A549 (cell line): ENCODE results near the gene CLCN7. TPM values are rescaled to one million over a fixed set of nuclear protein-coding genes. Genes with fewer than 3 reads are reported as not detected.

Source experiments
- ATAC-seq, 2 experiments: fragments of 200-7000 bp in 1 of 2; fragments of >200 bp in 1 of 2; cut with Nextera tagmentation in 1 of 2; cut with Tn5 transposase in 1 of 2; 3 replicates each; pipeline versions ENCODE4 v1.8.0 to v1.9.1; 2018 to 2020; ENCODE audit warnings: mild to moderate bottlenecking in 1 of 2, moderate library complexity in 1 of 2
- CTCF ChIA-PET: fragments of 300-600 bp; sonication (Branson Sonifier 250); formaldehyde crosslinking; extraction: SDS; loops from one replicate; lab custom pipeline; 2021; ENCODE audit warnings: antibody characterized with exemption, inconsistent platforms; lab: Yijun Ruan, JAX
- POLR2A ChIA-PET: fragments of 350-600 bp; formaldehyde crosslinking; extraction: SDS; loops from one replicate; lab custom pipeline; 2021; ENCODE audit warnings: antibody characterized with exemption, inconsistent platforms; lab: Yijun Ruan, JAX
- DNase-seq, 2 experiments: peaks; one replicate each; pipeline versions ENCODE4 v3.0.0 to v3.0.0-alpha.2; 2011 to 2016; ENCODE audit warnings: low read depth in 1 of 2, low spot score in 1 of 2
- FAIRE-seq: peaks from 2 replicates; lab custom pipeline; 2011; peaks lifted over from hg19 to GRCh38; lab: Jason Lieb, UNC
- H3K27ac ChIP-seq, 2 experiments: fragments of >200 bp; sonication (Bioruptor Twin); formaldehyde crosslinking; 3 replicates each; pipeline ENCODE4 v1.5.1; 2016 to 2017
- H3K4me1 ChIP-seq: fragments of >200 bp; sonication (Bioruptor Twin); formaldehyde crosslinking; 3 replicates; pipeline ENCODE4 v1.6.1; 2016
- H3K4me2 ChIP-seq: fragments of >200 bp; sonication (Bioruptor Twin); formaldehyde crosslinking; 3 replicates; pipeline ENCODE4 v1.6.1; 2016
- H3K4me3 ChIP-seq: fragments of >200 bp; sonication (Bioruptor Twin); formaldehyde crosslinking; 3 replicates; pipeline ENCODE4 v1.5.1; 2016
- H3K9me3 ChIP-seq: fragments of >200 bp; sonication (Bioruptor Twin); formaldehyde crosslinking; 3 replicates; pipeline ENCODE4 v1.6.1; 2016
- BHLHE40 ChIP-seq: IDR thresholded peaks from 2 replicates; pipeline ENCODE4 v1.6.1; 2012; ENCODE audit warnings: low read depth, low read length, inconsistent platforms
- CBX2 ChIP-seq: fragments of 200-600 bp; sonication (generic); IDR thresholded peaks from 2 replicates; pipeline ENCODE4 v1.6.1; 2016; ENCODE audit warnings: low read depth, mild to moderate bottlenecking, borderline replicate concordance
- E2F6 ChIP-seq: IDR thresholded peaks from 2 replicates; pipeline ENCODE4 v1.6.1; 2012; ENCODE audit warnings: low read depth, borderline replicate concordance
- EHF ChIP-seq: fragments of 250-450 bp; sonication (Bioruptor Pico); IDR thresholded peaks from 2 replicates; pipeline ENCODE4 v1.5.0; 2020; ENCODE audit warnings: mild to moderate bottlenecking
- EHMT2 ChIP-seq: fragments of 200-600 bp; sonication (generic); IDR thresholded peaks from 2 replicates; pipeline ENCODE4 v1.6.1; 2016; ENCODE audit warnings: antibody characterized with exemption, low read depth, mild to moderate bottlenecking, moderate library complexity
- EP300 ChIP-seq, 2 experiments: fragments of >200 bp; sonication (Bioruptor Twin); formaldehyde crosslinking; IDR thresholded peaks; 2 replicates in 1 of 2; 3 replicates in 1 of 2; pipeline ENCODE4 v1.6.1; 2016 to 2017
- ESRRA ChIP-seq: fragments of 150-350 bp; IDR thresholded peaks from 2 replicates; pipeline ENCODE4 v1.6.1; 2014; ENCODE audit warnings: mild to moderate bottlenecking, low read length, borderline replicate concordance
- FOSL2 ChIP-seq, 2 experiments: fragments of 450-650 bp in 1 of 2; fragments of >200 bp in 1 of 2; sonication (Bioruptor Twin) in 1 of 2; formaldehyde crosslinking; IDR thresholded peaks; 2 replicates each; pipeline versions ENCODE4 v1.5.0 to v1.6.1; 2016 to 2020; ENCODE audit warnings: mild to moderate bottlenecking in 1 of 2, moderate library complexity in 1 of 2
- GATA3 ChIP-seq: IDR thresholded peaks from 2 replicates; pipeline ENCODE4 v1.6.1; 2012; ENCODE audit warnings: borderline replicate concordance
- HDAC2 ChIP-seq: fragments of 200-600 bp; sonication (generic); IDR thresholded peaks from 2 replicates; pipeline ENCODE4 v1.6.1; 2016
- HMGXB4 ChIP-seq: fragments of 250-450 bp; sonication (Bioruptor Pico); IDR thresholded peaks from 2 replicates; pipeline ENCODE4 v1.5.0; 2021; ENCODE audit warnings: mild to moderate bottlenecking, moderate library complexity, borderline replicate concordance
- HOXA7 ChIP-seq: fragments of 250-450 bp; sonication (Bioruptor Pico); IDR thresholded peaks from 2 replicates; pipeline ENCODE4 v1.5.0; 2020; ENCODE audit warnings: mild to moderate bottlenecking, moderate library complexity
- KDM1A ChIP-seq: fragments of 200-600 bp; sonication (generic); IDR thresholded peaks from 2 replicates; pipeline ENCODE4 v1.6.1; 2016; ENCODE audit warnings: low read depth, mild to moderate bottlenecking
- KDM5A ChIP-seq: fragments of 200-600 bp; sonication (generic); IDR thresholded peaks from 2 replicates; pipeline ENCODE4 v1.6.1; 2016; ENCODE audit warnings: antibody characterized with exemption, mild to moderate bottlenecking
- MYC ChIP-seq: IDR thresholded peaks from 2 replicates; pipeline ENCODE4 v1.6.1; 2012; ENCODE audit warnings: mild to moderate bottlenecking, inconsistent platforms, low read length, improper control_type of control experiment, borderline replicate concordance
- PHF8 ChIP-seq: fragments of 200-600 bp; sonication (generic); IDR thresholded peaks from 2 replicates; pipeline ENCODE4 v1.6.1; 2016; ENCODE audit warnings: low read depth, mild to moderate bottlenecking, antibody characterized with exemption, moderate library complexity, borderline replicate concordance
- POLR2A ChIP-seq: IDR thresholded peaks from 2 replicates; pipeline ENCODE4 v1.6.1; 2012; ENCODE audit warnings: mild to moderate bottlenecking, low read length
- POLR2AphosphoS2 ChIP-seq: conservative IDR thresholded peaks from 2 replicates; pipeline ENCODE4 v1.6.1; 2012; ENCODE audit warnings: low read length, improper control_type of control experiment, inconsistent platforms
- RAD21 ChIP-seq, 2 experiments: fragments of >200 bp in 1 of 2; sonication (Bioruptor Twin) in 1 of 2; formaldehyde crosslinking in 1 of 2; IDR thresholded peaks in 1 of 2; conservative IDR thresholded peaks in 1 of 2; 2 replicates in 1 of 2; 3 replicates in 1 of 2; pipeline ENCODE4 v1.6.1; 2012 to 2018; ENCODE audit warnings: inconsistent platforms in 1 of 2
- RARB ChIP-seq: fragments of 250-450 bp; sonication (Bioruptor Pico); IDR thresholded peaks from 2 replicates; pipeline ENCODE4 v1.8.0; 2021; ENCODE audit warnings: mild to moderate bottlenecking, moderate library complexity
- RFX5 ChIP-seq: fragments of 450-650 bp; IDR thresholded peaks from 2 replicates; pipeline ENCODE4 v1.7.1; 2014; ENCODE audit warnings: antibody characterized with exemption, mild to moderate bottlenecking, moderate library complexity
- RNF2 ChIP-seq: fragments of 200-600 bp; sonication (generic); IDR thresholded peaks from 2 replicates; pipeline ENCODE4 v1.6.1; 2016; ENCODE audit warnings: low read depth, mild to moderate bottlenecking, antibody characterized with exemption, moderate library complexity, borderline replicate concordance
- SMC3 ChIP-seq: fragments of >200 bp; sonication (Bioruptor Twin); formaldehyde crosslinking; IDR thresholded peaks from 3 replicates; pipeline ENCODE4 v1.6.1; 2018; ENCODE audit warnings: inconsistent platforms
- SREBF2 ChIP-seq: fragments of 450-650 bp; IDR thresholded peaks from 2 replicates; pipeline ENCODE4 v1.6.1; 2014; ENCODE audit warnings: mild to moderate bottlenecking, moderate library complexity
- ZC3H11A ChIP-seq: fragments of 450-650 bp; IDR thresholded peaks from 2 replicates; pipeline ENCODE4 v1.6.1; 2014; ENCODE audit warnings: antibody characterized with exemption, mild to moderate bottlenecking
- ZNF302 ChIP-seq: fragments of 250-450 bp; sonication (Bioruptor Pico); IDR thresholded peaks from 2 replicates; pipeline ENCODE4 v1.9.0; 2021; ENCODE audit warnings: inconsistent platforms, mild to moderate bottlenecking, moderate library complexity
- WGBS: methylation state at CpG from one replicate; pipeline ENCODE4 v1.1.6; 2017; ENCODE audit errors: missing lambda C conversion rate; 5-methylcytosine and 5-hydroxymethylcytosine counted together
- polyA plus RNA-seq, 4 experiments: library from polyadenylated mRNA; depleted of rRNA in 3 of 4; stranded (reverse); fragments of >200 nt; fragmentation: RNase III in 1 of 4; extraction: RNeasy Plus Mini Kit Qiagen cat#74134 plus additional on column Dnase treatment in 1 of 4; gene quantifications; 2 replicates in 3 of 4; 3 replicates in 1 of 4; pipeline ENCODE4 v1.2.3, GENCODE V29; 2011 to 2017

Gene CLCN7
- polyA plus RNA-seq, 2 of the 4 experiments (the other 2 are of a cell fraction): 17.2 to 69.7 TPM

- TF ChIP-seq E2F6: peak; percentile 77
- peak; percentile 68 for TF ChIP-seq KDM5A
- peak; percentile 58; the same call in 1 of the 2 replicates for TF ChIP-seq MYC
- TF ChIP-seq SMC3: no peak
- 0 out of 2 replicates have a peak, but pooled peaks have one; percentile 50 for TF ChIP-seq HDAC2
- no peak for TF ChIP-seq GATA3
- TF ChIP-seq CBX2: no peak
- TF ChIP-seq HOXA7 (CRISPR knock-in tag): no peak
- peak; percentile 64; the same call in 1 of the 2 replicates for TF ChIP-seq BHLHE40
- TF ChIP-seq POLR2A: peak; percentile 66
Measured at GRCh38 chr16:1474796-1475551, at the start of gene CLCN7 (continued).

GRCh38 chr16:1524366-1524765 is 49.5 kb upstream of the CLCN7 start:
- H3K27ac ChIP-seq: no peak overlapping the region
- 95% methylated on average over 24 of the region's 26 CpGs for WGBS
- ChIA-PET POLR2A (no interaction called here), CTCF (no interaction called here)
- TF ChIP-seq RNF2: no peak
- TF ChIP-seq KDM1A: no peak
- no peak for TF ChIP-seq ESRRA
- no peak for TF ChIP-seq RARB (CRISPR knock-in tag)
- TF ChIP-seq CBX2: no peak
- TF ChIP-seq HMGXB4 (CRISPR knock-in tag): no peak
- no peak for TF ChIP-seq PHF8
- TF ChIP-seq EP300 (IDR thresholded peaks at IDR 0.05): no peak
- no peak for TF ChIP-seq ZC3H11A
- TF ChIP-seq POLR2AphosphoS2: no peak
- TF ChIP-seq RAD21 (conservative IDR thresholded peaks at IDR 0.05 in 1 of 2, IDR thresholded peaks at IDR 0.05 in 1 of 2): no peak
- no peak for TF ChIP-seq SMC3
- TF ChIP-seq EHF (CRISPR knock-in tag): no peak
- TF ChIP-seq ZNF302 (CRISPR knock-in tag): no peak
- TF ChIP-seq FOSL2 (IDR thresholded peaks at IDR 0.05): no peak
- TF ChIP-seq FOSL2 (CRISPR knock-in tag; IDR thresholded peaks at IDR 0.05): no peak
- TF ChIP-seq HDAC2: no peak
- no peak for TF ChIP-seq RFX5
- TF ChIP-seq SREBF2: no peak
- no peak for TF ChIP-seq EHMT2
- H3K4me1 ChIP-seq: no peaks in the 10 kb centered on the region
- ATAC-seq: no peak
- H3K4me3 ChIP-seq: no peak overlapping the region
- FAIRE-seq: no peak
- DNase-seq: no peak
- no peak overlapping the region for H3K4me2 ChIP-seq
- H3K9me3 ChIP-seq: no peaks in the 10 kb centered on the region
